Suppressor macrophage treated with lipopolysaccharide for 1 hour (primary cell): Measurements from ENCODE around the gene SHROOM2.
"Not testable (repeated sequence)": the region's sequence is repeated elsewhere in the genome, so short reads cannot be mapped to it uniquely, and the experiment has no call there.

Experiments
- DNase-seq, 3 donors: peaks; one replicate each; pipeline ENCODE4 v3.0.0-alpha.2; 2020 to 2022

Gene SHROOM2

GRCh38 chrX:9786798-9787635, 788 bp downstream of the SHROOM2 start:
- no peak for DNase-seq

GRCh38 chrX:9788911-9789310, 2.7 kb downstream of the SHROOM2 start:
- DNase-seq, result no peak

GRCh38 chrX:9789555-9789954, 3.3 kb downstream of the SHROOM2 start:
- DNase-seq, result no peak

DNA sequence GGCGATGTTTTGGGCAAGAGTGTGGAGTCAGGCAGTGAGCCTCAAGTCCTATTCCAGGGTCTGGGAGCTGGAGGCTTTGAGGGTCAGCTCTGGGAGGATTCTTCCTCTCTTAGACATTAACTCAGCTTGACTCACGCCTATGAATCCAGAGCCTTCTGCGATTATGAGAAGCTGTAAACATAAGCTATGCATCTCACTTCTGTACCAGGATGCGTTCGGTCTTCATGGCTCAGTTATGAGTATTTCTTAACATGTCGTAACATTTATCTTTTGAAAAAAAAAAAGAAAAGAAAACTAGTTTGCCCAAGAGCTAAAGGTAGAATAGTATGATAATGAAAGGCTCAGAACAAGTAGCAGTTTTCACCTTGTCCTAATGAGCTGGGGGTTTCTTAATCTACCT, 4.6 kb downstream of the SHROOM2 start:
- no peak for DNase-seq

DNA sequence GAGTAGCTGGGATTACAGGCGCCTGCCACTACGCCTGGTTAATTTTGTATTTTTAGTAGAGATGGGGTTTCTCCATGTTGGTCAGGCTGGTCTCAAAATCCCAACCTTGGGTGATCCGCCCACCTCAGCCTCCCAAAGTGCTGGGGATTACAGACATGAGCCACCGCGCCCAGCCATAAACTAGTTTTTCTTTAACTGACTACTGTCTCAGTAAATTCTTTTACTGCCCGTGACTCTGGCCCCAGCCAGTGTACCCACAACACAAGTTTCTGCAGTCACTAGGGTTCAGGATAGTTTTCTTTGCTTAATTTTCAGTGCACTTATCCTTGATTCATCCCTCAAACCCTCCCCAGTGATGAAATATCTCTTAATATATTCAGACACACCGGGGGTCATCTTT, 8.3 kb downstream of the SHROOM2 start:
- DNase-seq, result no peak

- DNase-seq, result no peak
These were observed 11.4 kb downstream of the SHROOM2 start for GRCh38 chrX:9797384-9798360.

- no peak for DNase-seq
These were observed 16.5 kb downstream of the SHROOM2 start for GRCh38 chrX:9802737-9803136.

DNA sequence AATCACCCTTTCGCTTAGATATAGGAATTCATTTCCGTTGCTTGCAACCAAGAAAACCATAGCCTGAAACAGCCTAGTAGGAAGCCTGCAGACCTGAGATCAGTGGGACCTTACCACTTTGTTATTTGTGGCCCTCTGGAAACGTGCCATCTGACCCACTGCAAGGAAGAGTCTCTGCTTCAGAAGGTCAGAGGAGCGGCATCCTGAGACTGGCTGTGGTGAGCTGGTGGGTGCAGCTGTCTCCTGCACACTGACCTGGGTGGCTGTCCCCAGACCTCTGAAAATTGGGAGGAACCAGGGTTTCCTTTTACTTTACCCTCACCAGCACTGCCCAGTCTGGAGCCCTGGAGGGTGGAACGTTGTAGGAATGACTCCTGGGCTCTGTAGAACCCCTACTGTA, 18.2 kb downstream of the SHROOM2 start:
- no peak for DNase-seq

GRCh38 chrX:9805956-9806355, 19.7 kb downstream of the SHROOM2 start:
- DNase-seq, result no peak

- DNase-seq, result no peak
These were observed 21.3 kb downstream of the SHROOM2 start for GRCh38 chrX:9807355-9808182.

DNA sequence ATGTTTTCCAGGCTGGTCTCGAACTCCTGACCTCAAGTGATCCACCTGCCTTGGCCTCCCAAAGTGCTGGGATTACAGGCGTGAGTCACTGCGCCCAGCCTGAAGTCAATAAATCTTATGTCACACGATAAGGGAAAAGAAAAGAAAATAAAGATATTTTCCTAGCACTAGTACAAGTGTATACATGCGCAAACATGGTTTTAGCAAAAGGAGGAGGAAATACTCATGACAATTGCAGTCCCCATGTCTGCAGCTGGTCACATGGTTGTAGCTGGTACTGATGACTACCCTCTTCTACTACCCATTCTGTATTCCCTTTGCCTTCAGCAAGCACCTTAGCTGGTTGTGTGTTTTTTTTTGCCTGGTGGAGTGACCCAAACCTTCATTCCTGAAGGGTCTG, 23.6 kb downstream of the SHROOM2 start:
- not testable (repeated sequence) for DNase-seq

- not testable (repeated sequence) for DNase-seq
These were observed 24.9 kb downstream of the SHROOM2 start for GRCh38 chrX:9811086-9811485.

DNA sequence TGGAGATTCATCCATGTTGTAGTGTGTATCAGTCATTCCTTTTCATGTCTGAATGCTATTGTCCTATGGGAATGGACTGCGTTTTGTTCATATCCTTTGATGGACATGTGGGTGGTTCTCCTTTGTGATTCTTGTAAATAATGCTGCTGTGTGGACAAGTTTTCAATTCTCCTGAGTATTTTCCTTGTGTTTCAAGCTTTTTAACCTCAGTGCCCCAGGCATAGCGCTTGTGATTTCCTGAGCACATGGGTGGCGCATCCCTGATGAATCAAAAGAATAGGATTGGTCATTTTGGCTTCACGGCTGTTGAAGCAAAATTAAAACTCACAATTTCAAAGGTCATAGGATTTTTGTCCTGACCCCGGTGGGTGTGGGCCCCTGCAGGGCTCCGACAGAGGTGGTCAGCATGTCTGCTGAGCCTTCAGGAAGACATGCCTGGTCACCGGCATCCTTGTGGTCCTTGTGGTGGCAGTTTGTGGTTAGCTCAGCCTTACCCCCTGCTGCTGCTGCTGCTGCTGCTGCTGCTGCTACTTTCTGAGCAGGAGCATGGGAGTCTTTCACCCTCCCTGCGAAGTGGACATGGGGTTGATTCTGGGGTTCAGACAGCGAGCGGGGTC, 30.0 kb downstream of the SHROOM2 start:
- no peak for DNase-seq

- DNase-seq, result no peak
These were observed 35.3 kb downstream of the SHROOM2 start for GRCh38 chrX:9821572-9821971.

DNA sequence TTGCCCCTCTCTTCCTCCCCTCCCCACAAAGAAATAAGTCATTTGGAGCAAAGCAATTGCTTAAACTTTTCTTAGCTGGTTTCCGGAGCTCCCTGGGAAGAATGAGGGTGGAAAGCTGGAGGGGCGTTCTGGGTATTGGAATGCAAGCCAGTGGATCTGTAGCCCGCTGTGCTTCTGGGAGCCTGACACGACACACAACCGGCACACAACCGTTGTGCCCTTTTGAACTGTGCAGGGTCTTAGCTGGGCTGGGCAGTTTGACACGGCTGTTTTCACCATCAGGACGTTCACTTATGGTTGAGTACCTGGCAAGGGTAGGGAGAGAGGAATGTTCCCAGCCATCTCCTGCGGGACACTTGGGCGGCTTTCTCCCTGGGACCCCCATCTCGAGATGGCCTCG, 38.3 kb downstream of the SHROOM2 start:
- DNase-seq, result no peak

- DNase-seq, result no peak
These were observed 39.0 kb downstream of the SHROOM2 start for GRCh38 chrX:9825129-9825790.

- no peak for DNase-seq
These were observed 39.7 kb downstream of the SHROOM2 start for GRCh38 chrX:9825966-9826365.

DNA sequence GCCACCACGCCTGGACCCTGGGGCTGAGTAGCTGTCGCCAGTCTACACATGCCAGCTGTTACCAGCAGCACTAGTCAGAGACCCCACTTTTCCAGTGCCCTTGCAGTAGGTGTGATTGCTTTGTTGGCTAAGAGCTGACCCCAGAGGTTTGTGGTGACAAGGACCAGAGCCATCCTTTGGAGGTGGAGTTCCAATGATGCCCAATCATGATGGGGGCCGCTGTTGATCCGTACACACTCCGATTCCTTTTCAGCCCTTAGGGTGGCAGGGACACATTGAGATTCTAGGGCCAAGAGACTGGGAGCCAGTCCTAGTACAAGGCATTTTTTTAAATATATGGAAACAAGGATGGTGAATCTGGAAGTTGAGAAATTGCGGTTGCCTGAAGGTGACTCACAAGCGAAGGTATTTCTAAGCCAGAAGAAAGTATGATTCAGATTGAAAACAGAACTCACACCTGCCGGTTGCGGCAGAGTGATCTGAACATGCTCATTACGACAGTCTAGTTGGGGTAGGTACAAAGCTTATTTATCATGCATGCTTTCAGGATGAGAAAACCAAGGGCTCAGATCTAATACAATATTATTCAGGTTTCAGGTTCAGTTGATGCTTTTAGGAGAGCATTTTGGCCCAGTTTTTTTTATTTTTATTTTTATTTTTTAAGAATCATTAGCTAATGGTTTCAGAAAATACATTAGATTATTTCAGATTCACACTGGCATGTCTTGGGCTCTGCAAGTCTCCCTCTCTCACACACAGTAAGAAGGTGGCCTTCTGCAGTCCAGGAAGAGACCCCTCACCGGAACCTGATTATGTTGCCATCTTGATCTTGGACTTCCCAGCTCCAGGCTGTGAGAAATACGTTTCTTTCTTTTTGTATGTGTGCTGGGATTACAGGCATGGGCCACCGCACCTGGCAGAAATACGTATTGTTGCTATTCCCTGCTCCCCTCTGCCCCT, 43.4 kb downstream of the SHROOM2 start:
- DNase-seq, result no peak

GRCh38 chrX:9832811-9833210, 46.6 kb downstream of the SHROOM2 start:
- DNase-seq, result peak in 1 of 3 donors; percentile 7

DNA sequence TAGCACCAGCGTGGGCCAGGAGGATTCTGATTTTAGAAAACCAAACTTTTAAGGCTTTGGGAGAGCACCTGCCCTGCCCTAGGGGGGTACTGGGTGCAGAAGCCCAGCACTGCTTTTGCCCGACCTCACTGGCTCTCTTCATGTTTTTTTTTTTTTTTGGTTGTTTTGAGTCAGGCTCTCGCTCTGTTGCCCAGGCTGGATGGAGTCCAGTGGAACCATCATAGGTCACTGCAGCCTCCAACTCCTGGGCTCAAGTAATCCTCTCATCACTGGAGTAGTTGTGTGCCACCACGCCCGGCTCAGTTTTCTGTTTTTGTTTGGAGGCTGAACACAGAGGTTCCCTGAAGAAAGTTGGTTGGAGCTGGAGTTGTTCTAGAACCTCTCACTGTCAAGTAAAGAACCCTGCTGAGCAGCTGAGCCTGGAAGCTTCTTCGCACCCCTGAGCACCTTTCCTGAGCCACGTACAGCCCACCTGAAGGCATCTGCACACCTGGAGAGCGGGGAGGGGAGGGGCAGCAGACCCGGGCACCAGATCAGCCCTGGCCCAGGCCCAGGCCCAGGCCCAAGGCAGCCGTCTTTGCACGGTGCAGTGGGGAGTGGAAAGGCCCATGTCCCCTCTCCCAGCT, 49.5 kb downstream of the SHROOM2 start:
- DNase-seq, result no peak
